T-helper 1 cell (primary cell): ENCODE data around the gene NPAS3.

ENCODE experiments used
- DNase-seq, 5 donors: peaks; one replicate each; pipeline ENCODE4 v3.0.0-alpha.2; 2012 to 2020

NPAS3 gene

GRCh38 chr14:33188880-33189279 is 250.2 kb downstream of the NPAS3 start:
- no peak for DNase-seq

DNA sequence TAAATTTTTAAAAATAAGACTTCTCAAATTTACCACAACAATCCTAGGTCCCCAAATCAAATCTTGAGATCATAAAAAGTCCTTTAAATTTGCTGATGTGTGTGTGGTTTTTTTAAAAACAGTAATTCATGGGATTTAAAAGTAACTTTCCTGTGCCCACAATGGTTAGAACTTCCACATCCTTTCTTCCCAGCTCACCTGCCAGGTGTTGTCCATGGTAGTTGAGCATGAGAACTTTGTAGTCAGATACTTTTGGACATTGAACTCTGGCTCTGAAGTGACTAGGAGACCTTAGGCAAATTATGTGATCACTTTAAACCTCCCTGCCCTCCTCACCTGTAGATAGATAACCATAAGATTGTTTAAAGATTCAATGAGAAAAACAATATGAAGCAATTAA is 253.2 kb downstream of the NPAS3 start:
- DNase-seq: no peak

DNA sequence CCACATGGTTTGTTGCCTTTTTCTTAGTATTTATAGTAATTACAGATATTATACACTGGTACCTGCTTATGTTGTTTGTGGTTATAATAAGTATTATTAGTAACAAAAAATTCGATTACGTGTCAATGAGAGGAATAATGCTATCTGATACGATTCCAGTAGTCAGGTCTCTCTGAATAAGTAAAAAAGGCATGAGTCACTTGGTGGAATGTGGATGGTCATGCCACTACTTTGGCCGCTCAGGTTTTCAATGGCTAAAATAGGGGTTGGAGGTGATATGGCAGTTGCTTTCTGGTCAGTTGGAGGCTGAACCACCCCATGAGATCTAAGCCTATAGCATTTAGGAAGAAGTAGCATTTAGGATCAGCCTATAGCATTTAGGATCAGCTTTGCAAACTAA is 255.9 kb downstream of the NPAS3 start:
- DNase-seq: no peak

GRCh38 chr14:33198684-33199083 is 260.0 kb downstream of the NPAS3 start:
- DNase-seq: peak in 1 of 5 donors; percentile 6

DNA sequence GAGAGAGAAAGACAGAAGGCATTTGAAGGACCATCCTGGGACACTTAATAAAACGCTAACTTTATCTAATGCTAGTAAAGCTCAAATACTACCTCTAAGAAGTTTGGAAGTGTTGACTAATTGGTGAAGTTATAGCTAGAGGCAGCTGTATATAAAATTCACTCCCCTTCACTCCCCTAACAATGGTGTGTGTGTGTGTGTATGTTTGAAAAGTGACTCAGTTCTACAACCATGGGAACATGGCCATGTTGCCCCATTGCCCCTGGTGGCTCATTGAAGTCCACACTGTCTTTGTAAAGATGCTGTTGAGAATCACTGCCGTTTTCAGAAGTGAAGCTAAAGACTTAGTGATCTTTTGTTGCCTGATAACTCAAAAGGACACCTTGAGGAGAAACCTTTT is 262.4 kb downstream of the NPAS3 start:
- no peak for DNase-seq

- no peak for DNase-seq
These were observed 268.3 kb downstream of the NPAS3 start for GRCh38 chr14:33206981-33207380.

GRCh38 chr14:33207467-33208017 is 268.9 kb downstream of the NPAS3 start:
- DNase-seq: no peak

GRCh38 chr14:33210311-33210710 is 271.6 kb downstream of the NPAS3 start:
- no peak for DNase-seq

- DNase-seq: no peak
These were observed 279.3 kb downstream of the NPAS3 start for GRCh38 chr14:33218026-33218425.

DNA sequence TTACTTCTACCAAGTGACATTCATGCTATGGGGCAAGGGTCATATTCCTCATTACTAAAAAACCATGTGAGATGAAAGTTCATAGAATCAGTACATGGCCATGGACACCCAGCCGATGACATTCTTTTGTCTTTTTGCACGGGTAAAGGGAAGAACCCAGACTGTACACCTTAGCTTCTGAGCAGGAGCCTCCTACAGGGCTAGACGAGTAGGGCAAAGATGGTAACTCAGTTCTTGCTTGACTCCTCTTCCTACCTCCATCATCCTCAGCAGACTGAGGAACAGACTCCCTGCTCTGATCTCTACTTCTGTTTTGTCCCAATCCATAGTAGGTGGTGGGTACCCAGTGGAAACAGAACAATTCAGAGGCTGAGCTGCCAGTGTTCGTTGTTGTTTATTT is 281.3 kb downstream of the NPAS3 start:
- DNase-seq: no peak

- DNase-seq: no peak
These were observed 290.7 kb downstream of the NPAS3 start for GRCh38 chr14:33229269-33229929.

GRCh38 chr14:33230021-33230420 is 291.3 kb downstream of the NPAS3 start:
- no peak for DNase-seq

GRCh38 chr14:33232031-33232430 is 293.4 kb downstream of the NPAS3 start:
- no peak for DNase-seq

GRCh38 chr14:33237115-33237740 is 298.5 kb downstream of the NPAS3 start:
- no peak for DNase-seq

DNA sequence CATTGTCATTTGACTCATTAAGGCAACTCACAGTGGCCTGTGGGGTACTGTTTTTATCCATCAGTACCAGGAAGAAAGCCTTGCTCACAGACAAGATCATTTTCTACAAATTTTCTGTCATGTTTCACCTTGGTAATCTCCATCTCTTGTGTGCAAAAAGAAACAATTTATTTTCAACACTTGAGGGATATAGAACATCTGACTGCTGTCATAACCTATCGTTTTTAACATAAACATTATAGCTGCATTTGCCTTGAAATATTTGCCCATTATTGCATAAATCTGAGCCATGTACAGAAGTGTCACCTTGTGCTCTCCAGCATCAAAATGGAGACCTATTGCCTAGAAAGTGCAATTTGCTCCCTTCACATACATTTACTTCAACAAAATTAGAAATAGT is 300.8 kb downstream of the NPAS3 start:
- no peak for DNase-seq

- no peak for DNase-seq
These were observed 301.8 kb downstream of the NPAS3 start for GRCh38 chr14:33240466-33240865.

GRCh38 chr14:33241331-33241730 is 302.7 kb downstream of the NPAS3 start:
- DNase-seq: no peak

DNA sequence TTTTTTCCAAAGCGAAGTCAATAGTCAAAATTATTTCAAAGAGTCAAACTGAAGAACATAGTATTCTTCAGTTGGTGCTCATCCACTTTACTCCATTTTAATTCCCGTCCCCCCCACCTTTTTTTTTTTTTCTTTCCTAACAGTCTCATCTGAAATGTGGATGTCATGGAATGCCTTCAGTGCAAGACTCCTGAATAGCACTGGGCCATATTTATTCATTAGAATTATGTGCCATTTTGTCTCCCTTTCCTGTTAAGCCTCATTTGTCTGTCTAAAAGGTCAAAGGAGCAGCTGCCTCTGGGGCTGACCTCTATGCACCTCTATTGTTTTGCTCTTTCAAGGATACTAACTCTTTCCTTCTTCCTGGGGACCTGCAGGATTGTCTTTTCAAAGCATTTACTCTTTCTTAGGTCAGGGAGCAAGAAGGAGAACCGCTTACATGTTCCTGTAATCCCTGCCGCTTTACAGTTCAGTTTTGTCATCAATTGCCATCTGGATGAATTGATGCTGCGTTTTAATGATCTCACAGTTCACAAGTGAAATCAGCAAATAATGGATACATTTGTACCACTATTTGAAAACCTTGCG is 310.6 kb downstream of the NPAS3 start:
- DNase-seq: no peak

DNA sequence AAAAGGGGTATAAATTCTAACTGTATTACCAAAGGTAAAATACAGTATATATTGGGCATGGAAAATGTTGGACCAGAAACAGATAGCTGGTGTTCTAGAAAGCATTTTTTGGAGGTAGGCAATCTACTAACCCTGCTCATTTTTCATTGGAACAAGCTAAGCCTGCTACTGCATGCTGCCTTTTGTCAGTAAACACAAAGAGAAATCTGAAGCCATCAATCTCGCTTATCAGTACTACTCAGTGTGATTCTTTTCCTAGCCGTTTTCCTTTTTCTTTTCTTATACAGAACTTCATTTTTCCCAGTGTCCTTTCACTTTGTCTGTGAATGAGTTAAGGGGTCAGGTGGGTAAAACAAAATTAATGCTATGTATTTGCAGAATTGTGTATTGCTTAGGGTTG is 312.3 kb downstream of the NPAS3 start:
- no peak for DNase-seq

DNA sequence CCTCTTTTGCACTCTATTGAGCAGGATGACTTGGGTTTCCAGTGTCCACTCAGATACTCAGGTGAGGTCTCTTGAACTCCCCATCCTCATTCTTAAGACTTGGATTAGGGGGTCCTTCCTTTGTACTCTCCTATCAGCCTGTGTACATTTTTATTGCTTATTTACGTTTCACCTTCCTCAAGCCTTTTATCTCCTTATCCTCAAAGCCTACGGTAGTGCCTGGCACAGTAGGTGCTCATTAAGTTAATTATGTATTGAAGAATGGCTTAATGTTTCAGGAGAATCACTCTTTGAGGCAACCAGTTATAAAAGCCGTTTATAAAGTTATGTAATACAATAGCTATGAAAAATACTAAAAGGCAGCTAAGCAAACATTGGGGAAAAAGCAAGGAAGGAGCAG is 315.7 kb downstream of the NPAS3 start:
- no peak for DNase-seq

DNA sequence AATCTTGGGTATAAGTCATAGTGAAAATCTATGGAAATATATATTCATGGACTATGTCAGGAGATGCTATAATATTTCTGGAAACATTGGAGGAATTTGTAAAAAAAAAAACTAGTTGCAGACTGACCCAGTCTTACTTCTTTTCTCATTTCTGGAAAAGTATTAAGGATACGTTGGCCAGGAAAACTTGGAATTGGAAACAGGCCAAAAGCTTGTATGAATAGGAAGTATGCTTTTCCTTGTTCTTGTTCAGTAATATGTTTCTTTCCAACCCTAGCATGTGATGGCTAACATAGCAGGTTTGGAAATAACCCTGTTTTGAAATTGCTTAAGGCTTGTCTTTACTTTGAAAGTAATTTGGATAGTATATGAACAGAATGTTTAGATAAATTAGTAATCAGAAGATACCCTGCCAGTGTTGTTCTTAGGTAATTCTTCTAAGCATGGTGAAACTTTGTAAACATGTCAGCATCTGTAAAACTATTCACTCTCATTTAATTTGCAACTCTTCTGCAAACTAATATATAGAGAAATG is 316.2 kb downstream of the NPAS3 start:
- no peak for DNase-seq

GRCh38 chr14:33257796-33258195 is 319.1 kb downstream of the NPAS3 start:
- no peak for DNase-seq

DNA sequence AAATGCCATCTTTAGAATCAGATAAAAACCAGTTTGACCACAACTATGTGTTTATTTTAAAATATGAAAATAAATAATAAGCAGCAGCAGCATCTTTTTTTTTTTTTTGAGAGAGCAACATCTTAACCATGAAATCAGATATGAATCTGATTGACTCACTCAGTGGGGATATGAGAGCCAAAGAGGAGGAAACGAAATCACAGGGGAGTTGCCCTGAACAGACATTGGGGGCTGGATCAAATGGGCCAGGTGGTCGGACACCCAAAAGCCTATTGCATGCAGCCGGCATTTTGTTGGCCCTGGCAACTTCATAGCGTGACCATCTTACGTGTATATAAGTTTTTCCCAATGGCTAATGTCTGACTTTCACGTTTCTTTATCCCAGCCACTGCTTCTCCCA is 321.1 kb downstream of the NPAS3 start:
- no peak for DNase-seq

DNA sequence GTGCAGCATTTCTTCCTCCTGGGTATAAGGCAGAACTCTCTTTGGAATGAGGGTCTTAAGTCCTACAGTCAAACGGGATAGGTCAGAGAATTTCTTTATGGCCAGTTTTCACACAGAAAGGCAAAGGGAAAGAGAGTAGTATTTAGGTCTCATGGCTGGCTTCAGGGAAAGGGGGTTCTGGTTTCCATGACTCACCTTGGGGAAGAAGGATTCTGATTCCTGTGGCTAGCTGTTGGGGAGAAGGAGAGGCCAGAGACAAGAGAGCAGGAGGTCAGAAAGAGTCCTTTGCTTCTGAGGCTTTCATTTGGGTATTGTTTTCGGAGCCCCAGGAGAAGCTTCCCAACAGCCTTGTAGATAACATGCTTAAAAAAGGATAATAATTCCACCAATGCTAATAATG is 332.5 kb downstream of the NPAS3 start:
- DNase-seq: no peak
